Colon (tissue), 2 donors: ENCODE data around the gene LSP1.
"Not testable (repeated sequence)": the region's sequence is repeated elsewhere in the genome, so short reads cannot be mapped to it uniquely, and the experiment has no call there.

Experiments
- FAIRE-seq: peaks from 2 replicates; lab custom pipeline; 2012; peaks lifted over from hg19 to GRCh38; lab: Jason Lieb, UNC
- donor health status: control.
- donor health status: control.

Gene LSP1

GRCh38 chr11:1928891-1929541, 76.1 kb downstream of the LSP1 start:
- no peak for FAIRE-seq

DNA sequence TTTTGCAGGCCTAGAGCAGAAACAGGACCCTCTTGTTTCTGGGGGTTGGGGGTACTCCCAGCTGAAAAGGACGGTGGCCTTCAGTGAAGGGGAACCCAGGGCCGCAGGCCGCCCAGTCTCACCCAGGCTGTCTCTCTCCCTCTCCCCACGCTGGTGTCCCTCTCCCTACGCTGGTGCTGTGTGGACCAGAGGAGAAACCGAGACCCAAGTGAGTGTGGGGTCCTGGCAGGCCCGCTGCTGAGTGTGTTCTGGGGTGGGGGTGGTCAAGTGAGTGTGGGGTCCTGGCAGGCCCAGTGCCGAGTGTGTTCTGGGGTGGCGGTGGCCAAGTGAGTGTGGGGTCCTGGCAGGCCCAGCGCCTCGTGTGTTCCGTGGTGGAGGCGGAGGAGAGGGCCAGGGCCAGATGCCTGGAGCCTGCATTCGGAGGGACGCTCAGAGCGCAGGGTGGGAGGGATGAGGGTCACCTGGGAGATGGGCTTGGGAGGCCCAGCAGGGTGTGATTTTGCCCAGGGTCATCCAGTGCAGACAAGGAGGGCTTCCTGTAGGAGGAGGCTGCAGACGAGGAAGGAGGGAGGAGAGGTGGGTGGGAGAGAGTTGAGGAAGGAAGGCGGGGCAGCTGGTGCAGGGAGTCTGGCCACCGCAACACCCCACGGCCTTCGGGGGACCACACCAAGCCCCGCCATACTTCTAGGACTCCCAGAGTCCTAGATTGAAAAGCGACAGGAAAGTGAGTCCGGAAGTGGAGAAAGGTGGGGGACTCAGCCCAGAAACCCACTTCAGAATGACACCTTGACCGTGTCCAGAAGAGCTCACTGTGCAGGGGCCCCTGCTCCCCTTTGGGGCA, 77.0 kb downstream of the LSP1 start:
- FAIRE-seq = no peak

DNA sequence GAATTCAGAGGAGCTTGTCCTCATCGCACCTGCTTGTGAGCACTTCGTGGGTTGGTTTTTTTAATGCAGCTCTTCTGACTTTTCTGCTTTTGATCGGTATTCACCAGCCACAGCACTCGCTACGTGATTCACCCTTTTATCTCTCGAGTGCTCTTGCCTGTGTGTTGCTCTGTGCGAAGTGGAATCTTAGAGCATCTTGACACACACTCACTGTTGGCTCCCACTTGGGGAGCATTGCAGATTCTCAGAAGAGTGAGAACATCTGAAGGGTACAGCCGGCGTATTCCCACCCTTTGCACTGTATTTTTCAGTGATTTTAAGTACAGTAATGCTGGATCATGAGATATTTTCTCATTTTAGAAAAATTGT, 77.6 kb downstream of the LSP1 start:
- FAIRE-seq = no peak

DNA sequence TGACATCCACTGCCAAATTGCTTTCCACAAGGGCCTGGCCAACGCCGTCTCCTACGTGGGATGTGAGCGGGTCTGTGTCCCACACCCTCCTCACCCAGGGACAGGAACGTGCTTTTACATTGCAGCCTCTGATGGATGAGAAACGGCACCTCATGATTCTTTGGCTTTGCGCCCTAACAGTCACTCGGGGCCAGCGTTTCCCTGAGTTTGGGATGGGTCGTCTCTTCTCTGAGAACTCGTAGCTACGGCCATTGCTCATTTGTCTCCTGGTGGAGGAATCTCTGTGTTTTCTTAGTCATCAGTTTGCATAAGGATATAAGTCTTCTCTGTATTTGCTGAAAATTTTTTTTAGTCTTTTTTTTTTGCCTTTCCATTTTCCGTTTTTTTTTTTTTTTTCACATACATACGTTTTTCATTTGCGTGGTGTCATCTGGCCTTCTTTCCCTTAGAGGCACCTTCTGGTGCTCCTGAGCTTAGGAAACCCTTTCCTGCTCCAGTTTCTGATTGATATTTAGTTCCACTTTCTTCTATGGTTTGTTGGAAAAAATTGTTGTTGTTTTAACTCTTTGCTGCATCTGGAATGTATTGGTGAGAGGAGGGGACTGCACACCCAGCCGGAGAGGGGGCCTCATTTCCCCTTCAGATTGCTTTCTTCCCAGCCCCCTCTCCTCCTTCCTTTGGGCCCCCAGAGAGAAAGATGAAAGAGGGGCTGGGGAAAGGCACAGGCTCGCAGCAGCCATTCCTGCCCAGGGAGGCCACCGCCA, 78.6 kb downstream of the LSP1 start:
- no peak for FAIRE-seq

GRCh38 chr11:1932105-1932480, 79.2 kb downstream of the LSP1 start:
- no peak for FAIRE-seq

GRCh38 chr11:1932681-1933080, 79.8 kb downstream of the LSP1 start:
- no peak for FAIRE-seq

DNA sequence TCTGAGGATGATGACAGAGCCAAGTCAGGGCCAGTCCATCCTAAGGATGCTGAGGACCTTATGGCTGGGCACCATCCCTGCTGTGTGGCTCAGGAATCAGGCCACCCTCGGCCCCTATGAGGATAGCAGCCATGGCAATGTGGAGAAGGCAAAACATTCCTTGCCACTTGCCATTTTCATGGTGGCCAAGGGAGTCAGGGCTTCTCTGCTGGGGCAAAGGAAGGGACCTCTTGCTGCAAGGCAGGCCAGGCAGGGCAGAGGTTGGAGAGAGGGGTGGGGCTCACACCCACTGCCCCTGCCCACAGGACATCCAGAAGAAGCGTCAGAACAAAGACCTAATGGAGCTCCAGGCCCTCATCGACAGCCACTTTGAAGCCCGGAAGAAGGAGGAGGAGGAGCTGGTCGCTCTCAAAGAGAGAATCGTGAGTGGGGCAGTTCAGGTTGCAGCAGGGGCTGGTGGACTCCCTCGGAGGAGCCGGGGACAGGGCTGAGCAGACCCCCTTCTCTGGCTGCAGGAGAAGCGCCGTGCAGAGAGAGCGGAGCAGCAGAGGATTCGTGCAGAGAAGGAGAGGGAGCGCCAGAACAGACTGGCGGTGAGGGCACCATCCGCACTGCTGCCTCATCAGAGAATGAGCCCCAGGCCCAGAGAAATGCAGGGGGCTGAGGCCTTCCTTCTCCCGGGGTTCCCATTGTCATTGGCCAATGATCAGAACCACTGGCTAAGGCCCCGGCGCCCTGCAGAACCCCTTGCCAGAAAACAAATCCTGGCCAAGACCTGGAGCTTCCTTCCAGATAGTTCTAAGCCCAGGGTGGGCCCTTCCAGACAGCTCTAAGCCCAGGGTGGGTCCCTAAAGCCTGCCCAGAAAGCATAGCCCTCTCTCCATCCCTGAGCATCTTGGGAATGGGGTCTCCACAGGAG, 80.8 kb downstream of the LSP1 start:
- FAIRE-seq = no peak

- no peak for FAIRE-seq
Observed at GRCh38 chr11:1934335-1935155, 81.7 kb downstream of the LSP1 start.

- no peak for FAIRE-seq
Observed at GRCh38 chr11:1935156-1936071, 82.5 kb downstream of the LSP1 start.

DNA sequence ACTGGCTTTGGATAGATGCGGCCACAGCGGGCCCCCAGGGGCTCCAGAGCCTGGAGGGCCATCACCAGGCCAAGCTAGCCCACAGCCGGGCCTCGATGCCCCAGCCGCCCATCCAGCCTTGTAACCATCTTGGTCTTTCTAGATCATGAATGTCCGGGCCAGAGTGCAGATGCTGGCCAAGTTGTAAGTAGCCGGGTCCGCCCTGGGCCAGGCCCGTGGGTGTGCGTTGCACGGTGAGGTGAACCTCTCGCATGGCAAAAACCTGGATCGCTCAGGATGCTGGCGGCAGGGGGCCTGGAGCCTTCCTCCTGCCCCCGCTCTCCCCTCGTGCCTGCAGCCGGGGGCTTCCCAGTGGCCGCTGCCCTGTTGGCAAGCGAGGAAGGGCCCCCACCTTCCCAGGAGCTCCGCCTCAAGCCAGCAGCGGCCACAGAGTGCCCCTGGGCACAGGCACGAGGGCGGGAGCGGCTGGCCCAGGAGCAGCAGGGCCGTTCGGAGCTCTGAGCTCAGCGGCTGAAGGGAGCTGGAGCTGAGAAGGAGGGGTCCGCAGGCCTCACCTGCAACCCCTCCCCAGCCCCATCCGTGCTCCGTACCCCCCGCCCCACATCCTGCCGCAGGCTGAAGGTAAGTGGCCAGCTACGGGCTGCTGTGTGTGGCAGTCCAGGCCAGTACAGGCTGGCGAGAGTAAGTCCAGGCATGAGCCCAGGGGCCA, 83.3 kb downstream of the LSP1 start:
- FAIRE-seq = no peak

DNA sequence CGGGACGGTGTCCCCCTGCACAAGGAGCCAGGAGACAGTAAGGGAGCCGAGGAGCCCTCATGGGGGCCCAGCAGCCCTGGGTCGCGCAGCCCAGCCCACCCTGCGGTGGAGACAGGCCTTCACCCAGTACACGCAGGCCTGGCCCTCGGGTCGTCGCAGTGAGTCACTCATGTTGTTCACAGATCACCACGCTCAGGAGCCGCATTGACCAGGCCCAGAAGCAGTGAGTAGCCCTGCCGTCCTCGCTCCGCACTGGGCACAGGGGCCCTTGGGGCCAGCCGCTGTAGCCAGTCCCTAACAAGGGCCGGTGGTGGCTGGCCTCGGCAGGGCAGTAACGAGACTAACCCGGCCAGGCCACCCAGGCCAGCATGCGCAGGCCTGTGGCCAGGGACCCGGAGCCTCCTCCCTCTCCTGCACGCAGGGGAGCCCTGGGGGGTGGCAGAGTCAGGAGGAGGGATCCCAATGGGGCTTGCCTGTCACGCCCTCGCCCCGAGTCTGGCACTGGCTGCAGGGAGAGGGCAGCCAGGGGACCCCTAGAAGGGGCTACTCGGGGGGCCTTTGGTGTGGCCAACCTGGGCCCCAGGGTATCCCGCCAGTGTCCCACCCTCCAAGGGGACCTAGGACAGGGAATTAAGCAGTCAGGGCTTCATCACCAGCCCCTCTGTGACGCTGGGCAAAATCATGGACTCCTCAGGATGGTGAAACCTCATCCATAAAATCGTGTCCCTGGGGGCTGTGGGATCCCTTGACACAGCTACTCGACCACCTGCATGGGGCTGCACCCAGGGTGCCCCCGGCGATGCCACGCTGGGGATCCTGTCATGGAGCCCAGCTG, 84.1 kb downstream of the LSP1 start:
- no peak for FAIRE-seq

GRCh38 chr11:1937616-1938342, 84.9 kb downstream of the LSP1 start:
- no peak for FAIRE-seq

DNA sequence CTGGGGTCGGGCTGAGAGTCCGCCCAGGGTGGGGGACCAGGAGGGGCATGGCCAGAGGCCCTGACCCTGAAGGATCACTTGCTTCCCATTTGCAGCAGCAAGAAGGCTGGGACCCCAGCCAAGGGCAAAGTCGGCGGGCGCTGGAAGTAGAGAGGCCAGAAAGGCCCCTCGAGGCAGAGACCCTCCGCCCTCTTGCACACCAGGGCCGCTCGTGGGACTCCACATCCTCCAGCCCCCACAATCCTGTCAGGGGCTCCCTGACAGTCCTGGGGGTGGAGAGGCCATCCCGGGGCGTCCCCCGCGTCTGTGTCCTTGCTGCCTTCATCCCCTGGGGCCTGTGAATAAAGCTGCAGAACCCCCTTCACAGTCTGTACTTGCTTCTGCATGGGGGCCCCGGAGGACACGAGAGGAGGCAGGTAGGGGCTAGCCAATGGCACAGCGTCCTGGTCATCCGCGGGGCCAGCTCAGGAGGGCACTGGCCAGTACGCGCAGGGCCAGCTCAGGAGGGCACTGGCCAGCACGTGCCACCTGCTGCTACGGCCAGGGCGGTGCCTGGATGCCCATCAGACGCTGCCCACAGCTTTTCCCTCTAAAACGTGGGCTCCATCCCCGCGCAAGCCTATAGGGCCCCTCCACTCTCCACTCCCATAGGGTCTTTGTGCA, 85.6 kb downstream of the LSP1 start:
- no peak for FAIRE-seq

DNA sequence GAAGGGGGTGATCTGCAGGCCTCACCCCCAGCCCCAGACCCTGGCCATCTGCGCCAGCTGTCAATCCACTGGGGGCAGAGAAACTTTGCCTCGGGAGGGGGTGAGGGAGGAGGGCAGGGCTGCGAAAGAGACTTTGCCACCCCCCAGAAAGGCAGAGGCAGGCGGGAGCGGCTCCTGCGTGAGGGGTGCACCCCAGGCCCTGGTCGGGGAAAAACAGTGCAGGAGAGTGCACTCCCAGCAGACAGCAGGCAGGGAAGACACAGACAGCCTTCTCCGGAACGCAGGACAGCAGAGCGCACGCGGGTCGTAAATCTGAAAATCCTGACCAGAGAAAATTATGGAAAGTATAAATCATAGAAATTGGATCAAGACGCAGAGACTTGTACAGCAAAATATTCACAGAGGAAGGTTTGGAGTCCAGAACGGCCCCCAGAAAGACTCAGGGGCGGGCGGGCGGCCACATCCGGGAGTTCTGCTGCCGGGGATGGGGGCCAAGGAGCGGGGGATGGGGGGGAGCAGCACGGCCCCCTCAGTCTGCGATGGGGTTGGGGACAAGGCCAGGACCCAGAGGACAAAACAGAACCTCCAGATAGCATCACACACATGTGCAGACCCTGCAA, 86.2 kb downstream of the LSP1 start:
- no peak for FAIRE-seq

DNA sequence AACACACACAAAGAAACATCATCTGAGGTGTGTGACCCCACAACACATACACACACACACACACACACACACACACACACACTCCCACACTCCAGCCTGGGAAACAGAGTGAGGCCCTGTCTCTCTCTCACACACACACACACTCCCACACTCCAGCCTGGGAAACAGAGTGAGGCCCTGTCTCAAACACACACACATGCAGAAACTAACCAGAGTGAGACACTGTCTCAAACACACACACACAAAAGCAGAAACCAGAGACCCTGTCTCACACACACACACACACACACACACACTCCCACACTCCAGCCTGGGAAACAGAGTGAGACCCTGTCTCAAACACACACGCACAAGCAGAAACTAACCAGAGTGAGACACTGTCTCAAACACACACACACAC, 86.9 kb downstream of the LSP1 start:
- FAIRE-seq = not testable (repeated sequence)
